Stomach (tissue), 19 donors: Measurements from ENCODE around the gene GBP5. TPM values are rescaled to one million over a fixed set of nuclear protein-coding genes. Genes with fewer than 3 reads are reported as not detected.
A peak's percentile ranks its signal among the peaks of the same experiment; 100 is the strongest.
"Not testable (repeated sequence)": the region's sequence is repeated elsewhere in the genome, so short reads cannot be mapped to it uniquely, and the experiment has no call there.

Experiments used
- DNase-seq, 2 donors: peaks; one replicate each; pipeline versions ENCODE4 v3.0.0 to v3.0.0-alpha.2; 2013 to 2019
- H3K27ac ChIP-seq, 5 donors: fragments of 200-600 bp in 4 of 5; sonication (generic) in 4 of 5; one replicate each; pipeline ENCODE4 v1.5.1; 2013 to 2019; ENCODE audit warnings: mild to moderate bottlenecking in 1 of 5, moderate library complexity in 1 of 5
- H3K27me3 ChIP-seq, 3 donors: fragments of 200-600 bp; sonication (generic); one replicate each; pipeline ENCODE4 v1.5.1; 2017 to 2019; ENCODE audit warnings: mixed run types in 1 of 3
- H3K36me3 ChIP-seq, 4 donors: fragments of 200-600 bp; sonication (generic); 1 replicate in 3 of 4; 2 replicates in 1 of 4; pipeline ENCODE4 v1.5.1; 2016 to 2019
- H3K4me1 ChIP-seq, 4 donors: fragments of 200-600 bp; sonication (generic); one replicate each; pipeline ENCODE4 v1.5.1; 2016 to 2019
- H3K4me3 ChIP-seq, 4 donors: fragments of 200-600 bp; sonication (generic) in 3 of 4; one replicate each; pipeline ENCODE4 v1.5.1; 2016 to 2019; ENCODE audit warnings: mild to moderate bottlenecking in 1 of 4
- H3K9me3 ChIP-seq, 4 donors: fragments of 200-600 bp; sonication (generic); one replicate each; pipeline ENCODE4 v1.5.1; 2016 to 2019
- EP300 ChIP-seq: sonication (generic); formaldehyde crosslinking; IDR thresholded peaks from one replicate; pipeline ENCODE4 v1.6.1; 2017; ENCODE audit warnings: antibody characterized with exemption
- POLR2A ChIP-seq, 4 donors: fragments of 450-650 bp; IDR thresholded peaks; one replicate each; pipeline ENCODE4 v1.6.1; 2016; ENCODE audit warnings: antibody characterized with exemption in 4 of 4, control low read depth in 2 of 4, mild to moderate bottlenecking in 1 of 4, moderate library complexity in 1 of 4
- POLR2AphosphoS5 ChIP-seq, 3 donors: sonication (generic); formaldehyde crosslinking; IDR thresholded peaks; one replicate each; pipeline ENCODE4 v1.6.1; 2016; ENCODE audit warnings: antibody characterized with exemption in 3 of 3
- WGBS, 5 donors: extraction: QIAGEN DNeasy Blood & Tissue Kit in 3 of 5; methylation state at CpG; one replicate each; pipeline versions ENCODE4 v1.1.5 to v1.1.7; 2013 to 2018; 5-methylcytosine and 5-hydroxymethylcytosine counted together
- intact Hi-C: fragments of 100-400 bp; cut with DNase I; formaldehyde crosslinking; loops from one replicate; pipeline ENCODE4 v1.15.1; 2023; ENCODE audit warnings: low total_unique reads
- long read RNA-seq, 10 donors: transcript quantifications; one replicate each; lab custom pipeline, GENCODE V29; 2026
- polyA plus RNA-seq, 3 donors: library from polyadenylated mRNA; stranded (reverse); fragments of 200-250 nt; gene quantifications; one replicate each; pipeline ENCODE4 v1.2.3, GENCODE V29; 2013
- total RNA-seq, 5 donors: library from RNA; depleted of rRNA; stranded (reverse); fragments of >200 nt; gene quantifications; one replicate each; pipeline versions ENCODE4 v1.1.0 to v1.2.3, GENCODE V29; 2014 to 2016
- TF ChIP-seq, protein P1 (sequence below), 7 experiments: fragments of 450-650 bp in 4 of 7; fragments of 200-600 bp in 3 of 7; sonication (generic) in 3 of 7; IDR thresholded peaks; one replicate each; pipeline ENCODE4 v1.5.1; 2016 to 2019; ENCODE audit warnings: antibody characterized with exemption in 7 of 7, control low read depth in 2 of 7, mild to moderate bottlenecking in 1 of 7
- donor health status: healthy with polysubstance abuse.
- donor health status: Bipolar disorder and iron deficiency.
- donor health status: healthy.

The GBP5 gene, protein sequence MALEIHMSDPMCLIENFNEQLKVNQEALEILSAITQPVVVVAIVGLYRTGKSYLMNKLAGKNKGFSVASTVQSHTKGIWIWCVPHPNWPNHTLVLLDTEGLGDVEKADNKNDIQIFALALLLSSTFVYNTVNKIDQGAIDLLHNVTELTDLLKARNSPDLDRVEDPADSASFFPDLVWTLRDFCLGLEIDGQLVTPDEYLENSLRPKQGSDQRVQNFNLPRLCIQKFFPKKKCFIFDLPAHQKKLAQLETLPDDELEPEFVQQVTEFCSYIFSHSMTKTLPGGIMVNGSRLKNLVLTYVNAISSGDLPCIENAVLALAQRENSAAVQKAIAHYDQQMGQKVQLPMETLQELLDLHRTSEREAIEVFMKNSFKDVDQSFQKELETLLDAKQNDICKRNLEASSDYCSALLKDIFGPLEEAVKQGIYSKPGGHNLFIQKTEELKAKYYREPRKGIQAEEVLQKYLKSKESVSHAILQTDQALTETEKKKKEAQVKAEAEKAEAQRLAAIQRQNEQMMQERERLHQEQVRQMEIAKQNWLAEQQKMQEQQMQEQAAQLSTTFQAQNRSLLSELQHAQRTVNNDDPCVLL
- total RNA-seq: 10 to 100 TPM in 2 of 5 donors, 1 to 10 TPM in 1, not detected in 2; 1.3 to 28.6 (median 13.5) TPM
- 1 to 10 TPM in 2 of 3 donors, under 1 TPM in 1; 0.75 to 3.7 (median 1.1) TPM for polyA plus RNA-seq
- long read RNA-seq, donor 1: 0 reads
- long read RNA-seq, donor 2: 0 reads
- long read RNA-seq, donor 3: 0 reads
- long read RNA-seq, donor 4: 0 reads
- long read RNA-seq, donor 5: 0 reads
- long read RNA-seq, donor 6: 0 reads
- long read RNA-seq, donor 7: 0 reads
- long read RNA-seq, donor 8: 0 reads
- long read RNA-seq, donor 9: 0 reads
- long read RNA-seq, donor 10: 0 reads

DNA sequence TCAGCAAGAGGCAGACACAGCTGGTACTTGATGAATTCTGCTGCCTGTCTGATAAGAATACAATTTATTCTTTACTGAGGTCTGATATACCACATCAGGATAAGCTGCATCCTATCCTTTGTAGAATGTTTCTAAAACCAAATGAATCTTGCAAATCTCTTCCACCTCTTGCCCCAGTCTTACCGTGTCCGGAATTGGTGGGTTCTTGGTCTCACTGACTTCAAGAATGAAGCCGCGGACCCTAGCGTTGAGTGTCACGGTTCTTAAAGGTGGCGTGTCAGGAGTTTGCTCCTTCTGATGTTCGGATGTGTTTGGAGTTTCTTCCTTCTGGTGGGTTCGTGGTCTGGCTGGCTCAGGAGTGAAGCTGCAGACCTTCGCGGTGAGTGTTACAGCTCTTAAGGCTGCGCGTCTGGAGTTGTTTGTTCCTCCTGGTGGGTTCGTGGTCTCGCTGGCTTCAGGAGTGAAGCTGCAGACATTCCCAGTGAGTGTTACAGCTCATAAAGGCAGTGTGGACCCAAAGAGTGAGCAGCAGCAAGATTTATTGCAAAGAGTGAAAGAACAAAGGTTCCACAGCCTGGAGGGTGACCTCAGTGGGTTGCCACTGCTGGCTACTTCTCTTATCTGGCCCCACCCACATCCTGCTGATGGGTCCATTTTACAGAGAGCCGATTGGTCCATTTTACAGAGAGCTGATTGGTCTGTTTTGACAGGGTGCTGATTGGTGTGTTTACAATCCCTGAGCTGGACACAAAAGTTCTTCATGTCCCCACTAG is at the start of gene GBP5:
Gene GBP5 (minus strand): TSS at position 592 of the 773 bp plus-strand sequence. CDS start 3,305 bp downstream, outside the sequence.
- DNase-seq: peak in 1 of 2 donors; percentile 45
- peak in 2 of 3 donors; percentile 26 to 80 for TF ChIP-seq POLR2AphosphoS5 (IDR thresholded peaks at IDR 0.05)
- Histone ChIP-seq H3K27ac (peak within 1 kb of the TSS in 4 of 5 donors; percentile 11 to 47 (median 34)), H3K4me3 (peak within 1 kb of the TSS; percentile 20 to 32 (median 24))
- intact Hi-C loops, H3K27me3 ChIP-seq, H3K36me3 ChIP-seq, H3K4me1 ChIP-seq, H3K9me3 ChIP-seq: not testable (repeated sequence)
- WGBS, 5 donors: 74 to 87% (median 84%) methylated on average over 16 of the region's 16 CpGs

DNA sequence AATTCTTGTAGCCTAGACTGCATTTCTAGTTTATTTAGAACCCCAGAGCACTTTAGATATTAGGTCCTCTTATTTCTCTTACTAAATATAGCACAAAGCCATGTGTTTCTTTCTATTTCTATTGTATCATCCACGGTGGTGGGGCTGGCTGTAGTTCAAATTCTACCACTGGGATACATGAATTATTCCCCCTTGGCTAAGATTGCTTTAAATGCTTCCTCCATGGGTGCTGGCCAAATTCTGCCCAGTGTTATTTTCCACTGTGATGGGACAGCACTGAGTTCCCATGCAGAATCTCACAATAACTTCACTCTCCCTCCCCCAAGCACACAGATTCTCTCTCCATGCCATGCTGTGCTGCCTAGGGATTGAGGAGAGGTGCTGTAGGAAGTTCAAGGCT is 49.7 kb upstream of the GBP5 start:
- H3K27ac ChIP-seq: no peak overlapping the region

DNA sequence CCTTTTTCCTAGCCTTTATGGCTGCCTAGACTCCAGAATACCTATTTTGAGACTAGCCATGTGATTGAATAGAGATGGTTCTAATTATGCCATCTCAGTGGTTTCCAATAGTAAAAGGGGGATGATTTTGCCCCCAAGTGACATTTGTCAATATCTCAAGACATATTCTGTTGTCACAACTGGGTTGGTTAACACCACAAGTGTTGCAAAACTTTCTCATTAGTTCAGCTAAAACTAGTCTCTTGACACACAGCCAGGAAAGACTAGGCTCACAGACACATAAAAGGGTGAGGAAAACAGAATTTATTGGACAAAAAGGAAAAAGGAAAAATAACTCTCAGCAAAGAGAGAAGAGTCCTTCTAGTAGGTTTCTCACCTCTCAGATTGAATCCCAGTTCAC is 39.9 kb upstream of the GBP5 start:
- no peaks in the 10 kb centered on the region for H3K27me3 ChIP-seq
- H3K36me3 ChIP-seq: no peaks in the 10 kb centered on the region
- no peak overlapping the region for H3K4me3 ChIP-seq
- intact Hi-C loops: no loop called here
- H3K27ac ChIP-seq: peak overlapping the region in 1 of 5 donors; percentile 82
- no peak for DNase-seq
- no peak for TF ChIP-seq EP300
- TF ChIP-seq POLR2AphosphoS5 (IDR thresholded peaks at IDR 0.05): no peak
- TF ChIP-seq, protein P1, sequence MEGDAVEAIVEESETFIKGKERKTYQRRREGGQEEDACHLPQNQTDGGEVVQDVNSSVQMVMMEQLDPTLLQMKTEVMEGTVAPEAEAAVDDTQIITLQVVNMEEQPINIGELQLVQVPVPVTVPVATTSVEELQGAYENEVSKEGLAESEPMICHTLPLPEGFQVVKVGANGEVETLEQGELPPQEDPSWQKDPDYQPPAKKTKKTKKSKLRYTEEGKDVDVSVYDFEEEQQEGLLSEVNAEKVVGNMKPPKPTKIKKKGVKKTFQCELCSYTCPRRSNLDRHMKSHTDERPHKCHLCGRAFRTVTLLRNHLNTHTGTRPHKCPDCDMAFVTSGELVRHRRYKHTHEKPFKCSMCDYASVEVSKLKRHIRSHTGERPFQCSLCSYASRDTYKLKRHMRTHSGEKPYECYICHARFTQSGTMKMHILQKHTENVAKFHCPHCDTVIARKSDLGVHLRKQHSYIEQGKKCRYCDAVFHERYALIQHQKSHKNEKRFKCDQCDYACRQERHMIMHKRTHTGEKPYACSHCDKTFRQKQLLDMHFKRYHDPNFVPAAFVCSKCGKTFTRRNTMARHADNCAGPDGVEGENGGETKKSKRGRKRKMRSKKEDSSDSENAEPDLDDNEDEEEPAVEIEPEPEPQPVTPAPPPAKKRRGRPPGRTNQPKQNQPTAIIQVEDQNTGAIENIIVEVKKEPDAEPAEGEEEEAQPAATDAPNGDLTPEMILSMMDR (IDR thresholded peaks at IDR 0.05): no peak
- TF ChIP-seq POLR2A (IDR thresholded peaks at IDR 0.05): no peak
- peaks cover 0 to 18% (median 8%) of the 10 kb centered on the region in 4 donors for H3K9me3 ChIP-seq
- peaks cover 14 to 33% (median 19%) of the 10 kb centered on the region in 4 donors for H3K4me1 ChIP-seq

More for the DNA sequence above, 49.7 kb upstream of the GBP5 start:
- H3K4me3 ChIP-seq: no peak overlapping the region
- H3K9me3 ChIP-seq: peaks cover 0 to 16% (median 6%) of the 10 kb centered on the region in 4 donors
- peaks cover 0 to 5% (median 0%) of the 10 kb centered on the region in 4 donors for H3K4me1 ChIP-seq
- no peak for TF ChIP-seq POLR2A (IDR thresholded peaks at IDR 0.05)
- TF ChIP-seq, protein P1 (IDR thresholded peaks at IDR 0.05): no peak
- TF ChIP-seq POLR2AphosphoS5 (IDR thresholded peaks at IDR 0.05): no peak
- TF ChIP-seq EP300: no peak
- 5 to 42% (median 23%) methylated on average over 1 of the region's 1 CpG for WGBS, 5 donors
- no peaks in the 10 kb centered on the region for H3K36me3 ChIP-seq
- DNase-seq: no peak
- H3K27me3 ChIP-seq: no peaks in the 10 kb centered on the region
- intact Hi-C loops: no loop called here

DNA sequence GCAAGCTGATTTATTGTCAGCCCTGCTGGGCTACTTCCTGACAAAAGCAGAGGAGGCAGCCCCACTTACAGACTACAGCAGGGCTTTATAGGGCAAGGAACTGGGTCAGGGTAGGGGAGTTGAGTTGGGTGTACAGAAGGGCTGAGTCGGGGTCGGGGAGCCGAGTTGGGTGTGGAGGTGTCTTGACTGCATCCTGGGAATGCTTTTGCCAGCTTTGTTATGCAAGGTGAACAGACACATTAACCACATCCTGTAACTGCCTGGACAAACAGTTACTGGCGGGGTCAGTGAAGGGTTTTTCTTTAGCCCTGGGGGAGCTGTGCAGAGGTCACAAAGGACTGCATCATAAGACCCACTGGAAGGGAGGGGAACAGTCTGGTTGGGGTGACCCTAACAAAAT is 39.1 kb upstream of the GBP5 start:
- TF ChIP-seq, protein P1 (IDR thresholded peaks at IDR 0.05): no peak
- TF ChIP-seq POLR2AphosphoS5 (IDR thresholded peaks at IDR 0.05) (no peak), POLR2A (IDR thresholded peaks at IDR 0.05) (no peak), EP300 (no peak)
- Histone ChIP-seq H3K27ac (peak overlapping the region in 4 of 5 donors; percentile 37 to 82 (median 68)), H3K4me1 (peaks cover 14 to 33% (median 19%) of the 10 kb centered on the region in 4 donors), H3K36me3 (no peaks in the 10 kb centered on the region), H3K4me3 (no peak overlapping the region), H3K27me3 (no peaks in the 10 kb centered on the region), H3K9me3 (peaks cover 0 to 13% (median 6%) of the 10 kb centered on the region in 4 donors)
- 17 to 52% (median 29%) methylated on average over 4 of the region's 4 CpGs for WGBS, 5 donors
- intact Hi-C loops: no loop called here
- DNase-seq: peak in 1 of 2 donors; percentile 13
